H1 (cell line): ENCODE results near the gene ANKRD11. TPM values are rescaled to one million over a fixed set of nuclear protein-coding genes. Genes with fewer than 3 reads are reported as not detected.
A peak's percentile ranks its signal among the peaks of the same experiment; 100 is the strongest.

Experiments
- CTCF ChIA-PET: fragments of 300-600 bp; sonication (Branson Sonifier 250); formaldehyde crosslinking; loops from one replicate; lab custom pipeline; 2021; ENCODE audit not compliant: partially characterized antibody; lab: Charles Lee
- POLR2A ChIA-PET: fragments of 300-600 bp; sonication (Branson Sonifier 250); formaldehyde crosslinking; loops from one replicate; lab custom pipeline; 2021; ENCODE audit warnings: inconsistent platforms; ENCODE audit not compliant: partially characterized antibody; lab: Charles Lee
- DNase-seq, 2 experiments: peaks; one replicate each; pipeline versions ENCODE4 v3.0.0 to v3.0.0-alpha.2; 2010 to 2022; ENCODE audit warnings: low spot score in 2 of 2, low read depth in 1 of 2, mixed read lengths in 1 of 2
- FAIRE-seq: peaks from 2 replicates; lab custom pipeline; 2011; peaks lifted over from hg19 to GRCh38; lab: Jason Lieb, UNC
- H2AFZ ChIP-seq: 2 replicates; pipeline ENCODE4 v1.8.1; 2012; ENCODE audit warnings: low read length, inconsistent platforms
- H2AK5ac ChIP-seq: 2 replicates; pipeline ENCODE4 v1.6.1; 2013; ENCODE audit warnings: low read depth, low read length
- H2BK120ac ChIP-seq: replicated peaks from 2 replicates; pipeline ENCODE3; 2013; ENCODE audit warnings: low read depth, low read length, inconsistent platforms
- H2BK12ac ChIP-seq: 2 replicates; pipeline ENCODE4 v1.6.1; 2013; ENCODE audit warnings: low read depth, low read length
- H2BK15ac ChIP-seq: 2 replicates; pipeline ENCODE4 v1.6.1; 2013; ENCODE audit warnings: low read length
- H2BK20ac ChIP-seq: 2 replicates; pipeline ENCODE4 v1.6.1; 2013; ENCODE audit warnings: low read length
- H2BK5ac ChIP-seq: 2 replicates; pipeline ENCODE4 v1.6.1; 2013; ENCODE audit warnings: low read depth, low read length
- H3K14ac ChIP-seq: 2 replicates; pipeline ENCODE4 v1.6.1; 2013; ENCODE audit warnings: inconsistent platforms; ENCODE audit not compliant: insufficient read length
- H3K18ac ChIP-seq: 2 replicates; pipeline ENCODE4 v1.6.1; 2013; ENCODE audit warnings: low read length; ENCODE audit errors: extremely low read depth
- H3K23ac ChIP-seq: 2 replicates; pipeline ENCODE4 v1.6.1; 2013; ENCODE audit warnings: inconsistent platforms; ENCODE audit not compliant: insufficient read length
- H3K23me2 ChIP-seq: 2 replicates; pipeline ENCODE4 v1.6.1; 2013; ENCODE audit warnings: low read depth, low read length
- H3K27ac ChIP-seq: 2 replicates; pipeline ENCODE4 v1.6.1; 2011; ENCODE audit warnings: low read depth, low read length, inconsistent platforms
- H3K27me3 ChIP-seq, 4 experiments: replicated peaks in 1 of 4; 1 replicate in 1 of 4; 2 replicates in 3 of 4; pipeline versions ENCODE4 v1.6.1 to v1.8.1; 2011 to 2013; ENCODE audit warnings: low read length in 3 of 4, mild to moderate bottlenecking in 3 of 4, inconsistent platforms in 2 of 4, mixed read lengths in 2 of 4, moderate library complexity in 1 of 4; ENCODE audit not compliant: control insufficient read depth in 3 of 4, insufficient read depth in 3 of 4; ENCODE audit errors: extremely low read depth in 1 of 4
- H3K36me3 ChIP-seq, 4 experiments: 2 replicates each; pipeline versions ENCODE4 v1.6.1 to v1.8.1; 2011 to 2013; ENCODE audit warnings: mild to moderate bottlenecking in 4 of 4, low read length in 3 of 4, moderate library complexity in 2 of 4, control low read depth in 1 of 4, inconsistent platforms in 1 of 4; ENCODE audit not compliant: insufficient read depth in 4 of 4, control insufficient read depth in 2 of 4
- H3K4ac ChIP-seq: replicated peaks from 2 replicates; pipeline ENCODE3; 2013; ENCODE audit warnings: low read length, low read depth, mixed read lengths, inconsistent platforms; ENCODE audit not compliant: insufficient read length
- H3K4me1 ChIP-seq, 4 experiments: replicated peaks in 1 of 4; 1 replicate in 1 of 4; 2 replicates in 3 of 4; pipeline versions ENCODE4 v1.6.1 to v1.8.1; 2011 to 2013; ENCODE audit warnings: low read length in 3 of 4, inconsistent platforms in 2 of 4, mixed read lengths in 1 of 4; ENCODE audit not compliant: insufficient read depth in 4 of 4, control insufficient read depth in 3 of 4
- H3K4me2 ChIP-seq, 2 experiments: 2 replicates each; pipeline versions ENCODE4 v1.6.1 to v1.8.1; 2011 to 2013; ENCODE audit warnings: low read depth in 2 of 2, low read length in 2 of 2, control low read depth in 1 of 2, inconsistent platforms in 1 of 2, mild to moderate bottlenecking in 1 of 2; ENCODE audit not compliant: insufficient read depth in 1 of 2
- H3K4me3 ChIP-seq, 4 experiments: fragments of 200-600, 300-600 bp in 1 of 4; sonication (generic), shearing (Covaris generic), sonication (Bioruptor Twin) in 1 of 4; 2 replicates each; pipeline versions ENCODE4 v1.5.1 to v1.8.1; 2011 to 2016; ENCODE audit warnings: low read length in 4 of 4, low read depth in 3 of 4, control low read depth in 2 of 4, inconsistent platforms in 2 of 4, mild to moderate bottlenecking in 2 of 4, mixed read lengths in 1 of 4, moderate library complexity in 1 of 4; ENCODE audit not compliant: insufficient read depth in 2 of 4; ENCODE audit errors: extremely low read depth in 1 of 4
- H3K56ac ChIP-seq: replicated peaks from 2 replicates; pipeline ENCODE3; 2013; ENCODE audit warnings: low read depth, mild to moderate bottlenecking, mixed read lengths, low read length, inconsistent platforms; ENCODE audit not compliant: insufficient read length
- H3K79me1 ChIP-seq: 2 replicates; pipeline ENCODE4 v1.6.1; 2013; ENCODE audit warnings: low read depth, low read length, control low read depth
- H3K79me2 ChIP-seq, 2 experiments: 2 replicates each; pipeline versions ENCODE4 v1.6.1 to v1.8.1; 2012 to 2013; ENCODE audit warnings: low read length in 2 of 2, mild to moderate bottlenecking in 2 of 2, inconsistent platforms in 1 of 2; ENCODE audit not compliant: insufficient read depth in 2 of 2, control insufficient read depth in 1 of 2
- H3K9ac ChIP-seq, 4 experiments: replicated peaks in 1 of 4; 1 replicate in 1 of 4; 2 replicates in 3 of 4; pipeline versions ENCODE4 v1.6.1 to v1.8.1; 2011 to 2013; ENCODE audit warnings: low read depth in 3 of 4, low read length in 3 of 4, control low read depth in 2 of 4, mild to moderate bottlenecking in 2 of 4, moderate library complexity in 2 of 4, inconsistent platforms in 1 of 4; ENCODE audit errors: extremely low read depth in 1 of 4
- H3K9me3 ChIP-seq, 2 experiments: 2 replicates each; pipeline versions ENCODE4 v1.6.1 to v1.8.1; 2012 to 2013; ENCODE audit warnings: mild to moderate bottlenecking in 2 of 2, moderate library complexity in 2 of 2, control low read depth in 1 of 2, inconsistent platforms in 1 of 2, low read depth in 1 of 2, low read length in 1 of 2, mixed read lengths in 1 of 2; ENCODE audit not compliant: insufficient read depth in 2 of 2
- H4K20me1 ChIP-seq, 2 experiments: replicated peaks in 1 of 2; 2 replicates each; pipeline versions ENCODE3 to v1.8.1; 2011 to 2013; ENCODE audit warnings: inconsistent platforms in 2 of 2, low read length in 2 of 2, mild to moderate bottlenecking in 1 of 2; ENCODE audit not compliant: insufficient read depth in 2 of 2, control insufficient read depth in 1 of 2
- H4K5ac ChIP-seq: 2 replicates; pipeline ENCODE4 v1.6.1; 2013; ENCODE audit warnings: low read length, low read depth, mixed read lengths, inconsistent platforms; ENCODE audit not compliant: insufficient read length
- H4K8ac ChIP-seq: 2 replicates; pipeline ENCODE4 v1.8.0; 2013; ENCODE audit warnings: mild to moderate bottlenecking, moderate library complexity, low read length, inconsistent platforms; ENCODE audit not compliant: insufficient read depth; ENCODE audit errors: extremely low read depth
- H4K91ac ChIP-seq: replicated peaks from 2 replicates; pipeline ENCODE3; 2013; ENCODE audit warnings: low read length, mixed read lengths, inconsistent platforms; ENCODE audit not compliant: insufficient read length
- ASH2L ChIP-seq: fragments of 200-600, 300-600 bp; sonication (generic); IDR thresholded peaks from one replicate; pipeline ENCODE4 v1.7.1; 2017; ENCODE audit warnings: low read length
- EGR1 ChIP-seq: IDR thresholded peaks from 2 replicates; pipeline ENCODE4 v1.6.1; 2011; ENCODE audit warnings: low read depth, low read length, borderline replicate concordance
- EZH2 ChIP-seq: fragments of 200-600 bp; sonication (generic); IDR thresholded peaks from 2 replicates; pipeline ENCODE4 v1.7.1; 2012; ENCODE audit warnings: low read depth, mild to moderate bottlenecking, moderate library complexity, low read length, inconsistent platforms; ENCODE audit not compliant: severe bottlenecking
- HDAC6 ChIP-seq: IDR thresholded peaks from one replicate; pipeline ENCODE4 v1.7.1; 2012; ENCODE audit warnings: low read depth, mild to moderate bottlenecking, inconsistent platforms, low read length, moderate library complexity
- KDM5A ChIP-seq: fragments of 200-600 bp; IDR thresholded peaks from 2 replicates; pipeline ENCODE4 v1.7.1; 2012; ENCODE audit warnings: mild to moderate bottlenecking, low read length, inconsistent platforms, mixed read lengths
- MAX ChIP-seq: IDR thresholded peaks from 2 replicates; pipeline ENCODE4 v1.6.1; 2012; ENCODE audit warnings: inconsistent platforms
- SP4 ChIP-seq: IDR thresholded peaks from 2 replicates; pipeline ENCODE4 v1.6.1; 2012; ENCODE audit warnings: low read length, inconsistent platforms
- WGBS, 2 experiments: shearing (Covaris generic) in 1 of 2; methylation state at CpG; one replicate each; pipeline versions ENCODE4 v1.1.6 to v1.1.7; 2013 to 2015; ENCODE audit warnings: low lambda C conversion rate in 2 of 2, mixed read lengths in 2 of 2, inconsistent platforms in 1 of 2, low coverage in 1 of 2, missing lambda C conversion rate in 1 of 2; ENCODE audit not compliant: insufficient replicate concordance in 2 of 2, insufficient coverage in 1 of 2, insufficient read length in 1 of 2; ENCODE audit errors: extremely low coverage in 1 of 2, missing lambda C conversion rate in 1 of 2; 5-methylcytosine and 5-hydroxymethylcytosine counted together
- polyA plus RNA-seq, 7 experiments: library from polyadenylated mRNA; depleted of rRNA in 3 of 7; stranded (reverse) in 5 of 7; unstranded in 2 of 7; fragments of >200 nt in 5 of 7; fragments of 200-250 nt in 2 of 7; gene quantifications; 1 replicate in 5 of 7; 2 replicates in 1 of 7; 4 replicates in 1 of 7; pipeline versions ENCODE4 v1.2.1 to v1.2.3, GENCODE V29; 2011 to 2013; ENCODE audit warnings: missing spikeins in 2 of 7, mixed read lengths in 2 of 7
- total RNA-seq: library from RNA; stranded (reverse); fragmentation: NEBNext Ultra II Directional; extraction: Animal tissue kit (Norgen Biotek cat#: 25700); gene quantifications from 2 replicates; pipeline ENCODE4 v1.2.1, GENCODE V29; 2021

The ANKRD11 gene
- total and polyA plus RNA-seq, 2 of the 8 experiments (the other 6 are each of a cell fraction or from before 2014, with no cell fraction given) = 46.5 to 142 TPM

DNA sequence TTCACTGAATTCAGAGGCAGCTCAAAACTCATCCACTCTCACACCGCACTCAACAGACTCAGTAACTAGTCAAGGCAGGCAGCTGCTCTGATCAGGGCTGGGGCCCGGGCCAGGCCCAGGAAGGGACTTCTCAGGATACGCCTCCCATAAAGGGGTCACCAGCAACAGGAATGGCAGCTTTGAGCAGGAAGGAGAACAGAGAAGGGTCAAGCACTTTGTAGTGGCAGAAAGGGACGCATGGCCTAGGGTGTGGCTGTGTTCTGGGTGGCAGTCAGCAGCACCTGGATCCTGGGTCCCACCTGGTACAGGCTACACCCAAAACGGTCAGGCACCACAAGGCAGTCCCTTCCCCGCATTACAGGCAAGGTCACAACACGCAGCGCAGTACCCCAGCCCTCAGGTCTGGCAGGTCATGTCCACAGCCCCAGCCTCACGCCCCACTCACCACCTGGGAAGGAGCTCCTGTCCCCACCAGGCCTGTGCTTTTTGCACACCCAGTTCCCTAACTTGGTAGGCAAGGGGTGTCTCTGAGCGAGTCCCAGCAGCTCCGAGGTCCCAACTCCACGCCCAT, 173.2 kb downstream of the ANKRD11 start:
- peaks cover 7 to 52% (median 29%) of the 10 kb centered on the region in 4 experiments for H3K4me1 ChIP-seq
- H3K27me3 ChIP-seq = no peaks in the 10 kb centered on the region
- no peak overlapping the region for H2AK5ac ChIP-seq
- no peak overlapping the region for H3K23ac ChIP-seq
- CTCF ChIA-PET = interaction anchor here (0.7 to 3.4 kb wide), 14 partner anchors 9 to 240 kb away, joined by 3 to 13 read pairs (median 4); no protein-coding TSS in a partner anchor
- no peak for TF ChIP-seq HDAC6
- no peak for TF ChIP-seq ASH2L
- TF ChIP-seq EGR1 = no peak
- no peak for TF ChIP-seq MAX
- TF ChIP-seq KDM5A = no peak
- no peak for TF ChIP-seq EZH2
- no peak for TF ChIP-seq SP4
- H3K27ac ChIP-seq = no peak overlapping the region; the same call in 1 of the 2 replicates
- no peak overlapping the region for H4K5ac ChIP-seq
- no peak overlapping the region for H2AFZ ChIP-seq
- H2BK120ac ChIP-seq = no peak overlapping the region
- H3K79me1 ChIP-seq = peaks cover 50% of the 10 kb centered on the region
- no peak overlapping the region for H3K4me3 ChIP-seq
- no peak overlapping the region for H3K4ac ChIP-seq
- no peak overlapping the region for H3K56ac ChIP-seq
- 0 out of 2 replicates have a peak overlapping the region, but pooled peaks have one; percentile 11 for H4K8ac ChIP-seq
- no peak overlapping the region for H2BK20ac ChIP-seq
- H3K4me2 ChIP-seq = no peak overlapping the region
- peaks cover 2 to 8% (median 3%) of the 10 kb centered on the region in 4 experiments; a peak in 5 of 8 replicates for H3K36me3 ChIP-seq
- no peaks in the 10 kb centered on the region for H3K9me3 ChIP-seq
- H3K79me2 ChIP-seq = peaks cover 4 to 99% of the 10 kb centered on the region in 2 experiments
- H3K23me2 ChIP-seq = no peaks in the 10 kb centered on the region
- no peak overlapping the region for H2BK12ac ChIP-seq
- H4K20me1 ChIP-seq = peaks cover 59 to 78% of the 10 kb centered on the region in 2 experiments
- H2BK5ac ChIP-seq = peak overlapping the region; percentile 73
- no peak overlapping the region for H3K14ac ChIP-seq
- DNase-seq = no peak
- FAIRE-seq = no peak
- no peak overlapping the region; the same call in 1 of the 2 replicates for H3K18ac ChIP-seq
- 93% methylated on average over 12 of the region's 12 CpGs; no CpG with 5 or more reads in 1 of the 2 experiments for WGBS, 2 experiments
- H2BK15ac ChIP-seq = no peak overlapping the region
- POLR2A ChIA-PET = interaction anchor here (0.7 to 1.3 kb wide), 3 partner anchors 21 to 50 kb away, joined by 3 read pairs; no protein-coding TSS in a partner anchor
- peak overlapping the region in 1 of 4 experiments; percentile 1; a peak in 1 of 7 replicates for H3K9ac ChIP-seq
- H4K91ac ChIP-seq = peak overlapping the region; percentile 45
